ENCODE measurements around the gene FBXW12.

- TF ChIP-seq POLR2A (IDR thresholded peaks at IDR 0.05) (no peak), CTCF (IDR thresholded peaks at IDR 0.05) (no peak)
These were observed 64.4 kb downstream of the FBXW12 start for GRCh38 chr3:48436477-48436787.

Measured in lower leg skin (tissue), 3 donors.